GM19099 (cell line): ENCODE data around the gene TFCP2.

Source experiments
- POLR2A ChIP-seq: IDR thresholded peaks from 3 replicates; pipeline ENCODE4 v1.6.1; 2011; ENCODE audit warnings: low read depth; ENCODE audit not compliant: insufficient read length; ENCODE audit errors: extremely low read depth

TFCP2 gene

GRCh38 chr12:51172515-51173431 is at the start of gene TFCP2:
Gene TFCP2, minus strand, starts transcription at chr12:51173135. Its CDS starts 713 bp downstream, at chr12:51172422.
- peak; percentile 67 for TF ChIP-seq POLR2A

- TF ChIP-seq POLR2A: no peak
These were observed 49.5 kb upstream of the TFCP2 start for GRCh38 chr12:51222461-51222860.

- TF ChIP-seq POLR2A: no peak
These were observed 46.4 kb upstream of the TFCP2 start for GRCh38 chr12:51219322-51219721.

- TF ChIP-seq POLR2A: no peak
These were observed 45.7 kb upstream of the TFCP2 start for GRCh38 chr12:51218607-51219161.

GRCh38 chr12:51217968-51218606 is 45.2 kb upstream of the TFCP2 start, which contains the start of gene POU6F1:
Gene POU6F1, minus strand, starts transcription at chr12:51218062. Its CDS starts 11,226 bp downstream, at chr12:51206836.
- TF ChIP-seq POLR2A: peak; percentile 47

- peak; percentile 50 for TF ChIP-seq POLR2A
These were observed 44.4 kb upstream of the TFCP2 start for GRCh38 chr12:51217133-51217967.

- TF ChIP-seq POLR2A: no peak
These were observed 43.7 kb upstream of the TFCP2 start for GRCh38 chr12:51216642-51217041.

- no peak for TF ChIP-seq POLR2A
These were observed 42.0 kb upstream of the TFCP2 start for GRCh38 chr12:51214895-51215294.

- no peak for TF ChIP-seq POLR2A
These were observed 37.9 kb upstream of the TFCP2 start for GRCh38 chr12:51210690-51211395.

- no peak for TF ChIP-seq POLR2A
These were observed 36.3 kb upstream of the TFCP2 start for GRCh38 chr12:51209259-51209658.

GRCh38 chr12:51208016-51208660 is 35.2 kb upstream of the TFCP2 start:
- no peak for TF ChIP-seq POLR2A

GRCh38 chr12:51205350-51205749 is 32.4 kb upstream of the TFCP2 start:
- no peak for TF ChIP-seq POLR2A

- TF ChIP-seq POLR2A: no peak
These were observed 29.8 kb upstream of the TFCP2 start for GRCh38 chr12:51202718-51203117.

GRCh38 chr12:51200806-51201205 is 27.9 kb upstream of the TFCP2 start:
- no peak for TF ChIP-seq POLR2A

- no peak for TF ChIP-seq POLR2A
These were observed 27.2 kb upstream of the TFCP2 start for GRCh38 chr12:51200156-51200555.
